ENCODE results near the gene ALKAL2. TPM values are rescaled to one million over a fixed set of nuclear protein-coding genes. Genes with fewer than 3 reads are reported as not detected.

ALKAL2 gene
- total RNA-seq, 1 experiment from 2014 or later, result not detected

GRCh38 chr2:285531-285930 is 2.4 kb downstream of the ALKAL2 start:
- CTCF ChIA-PET, result no interaction called here
- H3K4me2 ChIP-seq (ENCODE audit: low read length), result no peak overlapping the region
- no TSS peak for BruUV-seq (replicated peaks)

GRCh38 chr2:284896-285492 is 2.9 kb downstream of the ALKAL2 start:
- Histone ChIP-seq H3K4me2 (ENCODE audit: low read length) (no peak overlapping the region), H3K79me2 (ENCODE audit: insufficient read depth, low read length) (peaks cover 10% of the 10 kb centered on the region; the same call in 1 of the 2 replicates)

More at GRCh38 chr2:285531-285930, 2.4 kb downstream of the ALKAL2 start:
- Histone ChIP-seq H3K9ac (ENCODE audit: low read length) (no peak overlapping the region), H3K9me2 (ENCODE audit: insufficient read depth) (no peaks in the 10 kb centered on the region), H3K27me3 (ENCODE audit: insufficient read depth, low read length) (no peaks in the 10 kb centered on the region), H3K4me1 (ENCODE audit: control insufficient read depth in 1 of 2, insufficient read depth in 2 of 2, low read length in 2 of 2) (no peaks in the 10 kb centered on the region), H4K20me1 (ENCODE audit: insufficient read depth) (no peaks in the 10 kb centered on the region), H2AFZ (ENCODE audit: low read depth, low read length, poor library complexity, severe bottlenecking) (no peak overlapping the region), H3K4me3 (replicated peaks in 1 of 2; ENCODE audit: low read depth in 1 of 2, low read length in 2 of 2) (no peak overlapping the region), H3K36me3 (ENCODE audit: control insufficient read depth in 1 of 2, insufficient read depth in 2 of 2, low read length in 2 of 2) (peaks cover 3 to 9% of the 10 kb centered on the region in 2 experiments; a peak in 1 of 4 replicates), H3K27ac (ENCODE audit: low read depth, low read length) (no peak overlapping the region), H3K79me2 (ENCODE audit: insufficient read depth, low read length) (peaks cover 5% of the 10 kb centered on the region; the same call in 1 of the 2 replicates), H3K9me3 (ENCODE audit: control insufficient read depth in 1 of 2, insufficient read depth in 1 of 2, low read depth in 1 of 2, low read length in 2 of 2) (no peaks in the 10 kb centered on the region)
- intact Hi-C loops (cut with micrococcal nuclease), result no loop called here
- ChIA-PET POLR2A (no interaction called here), RAD21 (ENCODE audit: low non-redundant PET in 1 of 2, low total read pairs in 2 of 2, uncharacterized antibody in 2 of 2, unreplicated experiment in 2 of 2) (no interaction called here)
- no peak for DNase-seq (ENCODE audit: low read depth, low spot score)
- no peak for ATAC-seq
- TF ChIP-seq POLR2A (IDR thresholded peaks at IDR 0.05; ENCODE audit: borderline replicate concordance, extremely low read depth, insufficient read depth, insufficient read length) (no peak), EZH2 (IDR thresholded peaks at IDR 0.05) (no peak)

More at GRCh38 chr2:284896-285492, 2.9 kb downstream of the ALKAL2 start:
- Histone ChIP-seq H3K27ac (ENCODE audit: low read depth, low read length) (no peak overlapping the region), H3K9me2 (ENCODE audit: insufficient read depth) (no peaks in the 10 kb centered on the region), H3K9ac (ENCODE audit: low read length) (no peak overlapping the region), H3K4me3 (replicated peaks in 1 of 2; ENCODE audit: low read depth in 1 of 2, low read length in 2 of 2) (no peak overlapping the region), H3K9me3 (ENCODE audit: control insufficient read depth in 1 of 2, insufficient read depth in 1 of 2, low read depth in 1 of 2, low read length in 2 of 2) (no peaks in the 10 kb centered on the region), H3K4me1 (ENCODE audit: control insufficient read depth in 1 of 2, insufficient read depth in 2 of 2, low read length in 2 of 2) (no peaks in the 10 kb centered on the region), H3K27me3 (ENCODE audit: insufficient read depth, low read length) (no peaks in the 10 kb centered on the region), H2AFZ (ENCODE audit: low read depth, low read length, poor library complexity, severe bottlenecking) (no peak overlapping the region), H3K36me3 (ENCODE audit: control insufficient read depth in 1 of 2, insufficient read depth in 2 of 2, low read length in 2 of 2) (peaks cover 7 to 14% of the 10 kb centered on the region in 2 experiments; a peak in 2 of 4 replicates), H4K20me1 (ENCODE audit: insufficient read depth) (0 out of 2 replicates have a peak, but pooled peaks cover 1% of the 10 kb centered on the region)
- DNase-seq (ENCODE audit: low read depth, low spot score), result no peak
- ChIA-PET RAD21 (ENCODE audit: low non-redundant PET in 1 of 2, low total read pairs in 2 of 2, uncharacterized antibody in 2 of 2, unreplicated experiment in 2 of 2) (no interaction called here), POLR2A (no interaction called here), CTCF (no interaction called here)
- no peak for ATAC-seq
- no TSS peak for BruUV-seq (replicated peaks)
- TF ChIP-seq ATF3 (IDR thresholded peaks at IDR 0.05) (no peak), ELF1 (IDR thresholded peaks at IDR 0.05; ENCODE audit: borderline replicate concordance, low read depth) (no peak), ZBTB33 (IDR thresholded peaks at IDR 0.05; ENCODE audit: extremely low read depth, insufficient replicate concordance, low read length) (no peak), TCF7L2 (IDR thresholded peaks at IDR 0.05; ENCODE audit: borderline replicate concordance, extremely low read depth, insufficient read depth, insufficient read length) (no peak), MAX (IDR thresholded peaks at IDR 0.05) (no peak), EGR1 (IDR thresholded peaks at IDR 0.05; ENCODE audit: low read depth) (no peak), YY1 (IDR thresholded peaks at IDR 0.05; ENCODE audit: extremely low read depth, insufficient replicate concordance, low read depth, low read length) (no peak), EZH2 (IDR thresholded peaks at IDR 0.05) (no peak), RAD21 (IDR thresholded peaks at IDR 0.05; ENCODE audit: low read depth) (no peak), SP1 (IDR thresholded peaks at IDR 0.05; ENCODE audit: low read depth) (no peak), FOSL1 (IDR thresholded peaks at IDR 0.05; ENCODE audit: low read depth) (no peak)
- intact Hi-C loops (cut with micrococcal nuclease), result no loop called here

Measured in HCT116 (cell line).